HepG2 (cell line): ENCODE data around the gene AFF1. TPM values are rescaled to one million over a fixed set of nuclear protein-coding genes. Genes with fewer than 3 reads are reported as not detected.

Experiments
- NCOR1 ChIP-seq: fragments of 200-600 bp; sonication (generic); IDR thresholded peaks from 2 replicates; pipeline ENCODE4 v1.7.0; 2017; ENCODE audit warnings: antibody characterized with exemption, low read length, borderline replicate concordance
- POLR2AphosphoS5 ChIP-seq: IDR thresholded peaks from 2 replicates; pipeline ENCODE4 v1.6.1; 2012; ENCODE audit warnings: low read depth, low read length
- SIN3A ChIP-seq: IDR thresholded peaks from 2 replicates; pipeline ENCODE4 v1.6.1; 2011; ENCODE audit warnings: low read depth, mild to moderate bottlenecking, control low read depth, low read length, borderline replicate concordance
- SOX13 ChIP-seq, 3 experiments: fragments of 450-650 bp in 1 of 3; sonication (generic) in 1 of 3; formaldehyde crosslinking in 1 of 3; IDR thresholded peaks in 2 of 3; conservative IDR thresholded peaks in 1 of 3; 2 replicates each; pipeline versions ENCODE4 v1.5.0 to v1.6.1; 2016 to 2020; ENCODE audit warnings: antibody characterized with exemption in 1 of 3, mild to moderate bottlenecking in 1 of 3, missing compliant biosample characterization in 1 of 3, missing genetic modification reagents in 1 of 3, moderate library complexity in 1 of 3
- ZNF3 ChIP-seq: IDR thresholded peaks from 2 replicates; pipeline ENCODE4 v1.7.0; 2017; ENCODE audit warnings: inconsistent platforms
- ZNF549 ChIP-seq: sonication (generic); formaldehyde crosslinking; IDR thresholded peaks from 2 replicates; pipeline ENCODE4 v1.5.0; 2020; ENCODE audit warnings: missing genetic modification reagents
- ZNF567 ChIP-seq: sonication (generic); formaldehyde crosslinking; IDR thresholded peaks from 2 replicates; pipeline ENCODE4 v1.8.1; 2023; ENCODE audit warnings: mild to moderate bottlenecking, missing genetic modification reagents, borderline replicate concordance
- ZNF598 ChIP-seq: sonication (generic); formaldehyde crosslinking; IDR thresholded peaks from 2 replicates; pipeline ENCODE4 v1.5.1; 2020; ENCODE audit warnings: mild to moderate bottlenecking, missing genetic modification reagents, borderline replicate concordance
- polyA plus RNA-seq, 8 experiments: library from polyadenylated mRNA; depleted of rRNA in 3 of 8; stranded (reverse) in 7 of 8; unstranded in 1 of 8; fragments of >200 nt; fragmentation: Illumina TruSeq in 4 of 8; extraction: Trizol in 4 of 8; gene quantifications; 2 replicates each; pipeline versions ENCODE4 v1.2.1 to v1.2.3, GENCODE V29; 2011 to 2016; ENCODE audit warnings: low read depth in 4 of 8, missing spikeins in 1 of 8, mixed read lengths in 1 of 8; ENCODE audit not compliant: insufficient read depth in 1 of 8
- total RNA-seq, 5 experiments: library from RNA; depleted of rRNA; stranded (reverse); fragments of >200 nt; fragmentation: Illumina TruSeq; extraction: Trizol; gene quantifications; 2 replicates each; pipeline ENCODE4 v1.2.3, GENCODE V29; 2016; ENCODE audit warnings: low read depth in 1 of 5
- TF ChIP-seq, protein P1 (sequence below): sonication (generic); formaldehyde crosslinking; IDR thresholded peaks from 2 replicates; pipeline ENCODE4 v1.5.1; 2020; ENCODE audit warnings: missing genetic modification reagents, mild to moderate bottlenecking, borderline replicate concordance
- TF ChIP-seq, protein P2 (sequence below): sonication (generic); formaldehyde crosslinking; conservative IDR thresholded peaks from 2 replicates; pipeline ENCODE4 v1.4.0; 2020; ENCODE audit warnings: missing genetic modification reagents
- TF ChIP-seq, protein P3 (sequence below), 2 experiments: fragments of 450-650 bp in 1 of 2; sonication (generic) in 1 of 2; formaldehyde crosslinking in 1 of 2; IDR thresholded peaks; 2 replicates each; pipeline versions ENCODE4 v1.6.1 to v1.8.0; 2016 to 2022; ENCODE audit warnings: antibody characterized with exemption in 1 of 2, mild to moderate bottlenecking in 1 of 2, missing genetic modification reagents in 1 of 2

The AFF1 gene
- total and polyA plus RNA-seq, 2 of the 13 experiments (the other 11 are each of a cell fraction or from before 2014, with no cell fraction given) = 15.5 to 15.9 TPM

DNA sequence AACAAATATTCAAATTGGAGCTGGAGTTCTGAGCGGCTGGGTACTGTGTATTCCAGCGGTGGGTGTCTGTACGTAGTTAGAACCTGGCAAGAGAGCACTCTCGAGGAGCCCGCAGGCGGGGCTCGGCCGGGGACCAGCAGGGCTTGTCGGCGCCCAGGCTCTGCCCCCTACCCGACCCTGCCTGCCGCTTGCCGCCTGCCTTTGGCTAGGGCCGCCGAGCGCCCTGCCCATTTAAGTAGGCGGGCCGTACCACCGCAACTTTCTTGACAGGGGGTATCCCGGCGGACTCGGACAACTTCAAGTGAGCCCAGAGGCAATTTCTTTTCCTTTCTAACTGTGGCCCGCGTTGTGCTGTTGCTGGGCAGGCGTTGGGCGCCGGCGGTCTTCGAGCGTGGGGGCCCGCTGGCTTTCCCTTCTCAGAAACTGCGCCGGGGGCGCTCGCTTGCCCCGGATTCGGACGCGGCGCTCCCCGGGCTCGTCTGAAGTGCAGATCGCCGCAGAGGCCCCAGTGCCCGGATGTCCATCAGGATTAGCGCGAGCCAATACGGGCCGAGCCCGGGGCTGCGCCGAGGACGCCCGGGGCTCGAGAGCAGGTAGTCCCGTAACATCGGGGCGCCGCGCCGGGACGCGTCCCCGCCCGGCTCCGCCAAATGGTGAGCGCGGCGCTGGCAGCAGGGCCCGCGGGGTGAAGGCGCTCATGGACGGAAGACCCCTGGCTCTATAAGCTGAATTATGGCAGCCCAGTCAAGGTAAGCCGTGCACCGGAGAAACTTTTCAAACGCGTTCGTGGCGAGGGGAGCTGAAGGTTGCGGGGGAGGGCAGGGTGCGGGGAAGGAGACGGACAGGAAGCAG, 72.1 kb downstream of the AFF1 start (continued):
- 0 out of 2 replicates have a peak, but pooled peaks have one; percentile 14 for TF ChIP-seq ZNF3 (CRISPR knock-in tag)
- TF ChIP-seq ZNF549 (CRISPR knock-in tag) = no peak
- TF ChIP-seq ZNF598 = peak; percentile 93; the same call in 1 of the 2 replicates
- no peak; the same call in 1 of the 2 replicates for TF ChIP-seq ZNF567
- TF ChIP-seq, protein P1, sequence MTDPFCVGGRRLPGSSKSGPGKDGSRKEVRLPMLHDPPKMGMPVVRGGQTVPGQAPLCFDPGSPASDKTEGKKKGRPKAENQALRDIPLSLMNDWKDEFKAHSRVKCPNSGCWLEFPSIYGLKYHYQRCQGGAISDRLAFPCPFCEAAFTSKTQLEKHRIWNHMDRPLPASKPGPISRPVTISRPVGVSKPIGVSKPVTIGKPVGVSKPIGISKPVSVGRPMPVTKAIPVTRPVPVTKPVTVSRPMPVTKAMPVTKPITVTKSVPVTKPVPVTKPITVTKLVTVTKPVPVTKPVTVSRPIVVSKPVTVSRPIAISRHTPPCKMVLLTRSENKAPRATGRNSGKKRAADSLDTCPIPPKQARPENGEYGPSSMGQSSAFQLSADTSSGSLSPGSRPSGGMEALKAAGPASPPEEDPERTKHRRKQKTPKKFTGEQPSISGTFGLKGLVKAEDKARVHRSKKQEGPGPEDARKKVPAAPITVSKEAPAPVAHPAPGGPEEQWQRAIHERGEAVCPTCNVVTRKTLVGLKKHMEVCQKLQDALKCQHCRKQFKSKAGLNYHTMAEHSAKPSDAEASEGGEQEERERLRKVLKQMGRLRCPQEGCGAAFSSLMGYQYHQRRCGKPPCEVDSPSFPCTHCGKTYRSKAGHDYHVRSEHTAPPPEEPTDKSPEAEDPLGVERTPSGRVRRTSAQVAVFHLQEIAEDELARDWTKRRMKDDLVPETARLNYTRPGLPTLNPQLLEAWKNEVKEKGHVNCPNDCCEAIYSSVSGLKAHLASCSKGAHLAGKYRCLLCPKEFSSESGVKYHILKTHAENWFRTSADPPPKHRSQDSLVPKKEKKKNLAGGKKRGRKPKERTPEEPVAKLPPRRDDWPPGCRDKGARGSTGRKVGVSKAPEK (CRISPR knock-in tag) = no peak
- TF ChIP-seq NCOR1 = peak; percentile 59; the same call in 1 of the 2 replicates
- TF ChIP-seq, protein P2, sequence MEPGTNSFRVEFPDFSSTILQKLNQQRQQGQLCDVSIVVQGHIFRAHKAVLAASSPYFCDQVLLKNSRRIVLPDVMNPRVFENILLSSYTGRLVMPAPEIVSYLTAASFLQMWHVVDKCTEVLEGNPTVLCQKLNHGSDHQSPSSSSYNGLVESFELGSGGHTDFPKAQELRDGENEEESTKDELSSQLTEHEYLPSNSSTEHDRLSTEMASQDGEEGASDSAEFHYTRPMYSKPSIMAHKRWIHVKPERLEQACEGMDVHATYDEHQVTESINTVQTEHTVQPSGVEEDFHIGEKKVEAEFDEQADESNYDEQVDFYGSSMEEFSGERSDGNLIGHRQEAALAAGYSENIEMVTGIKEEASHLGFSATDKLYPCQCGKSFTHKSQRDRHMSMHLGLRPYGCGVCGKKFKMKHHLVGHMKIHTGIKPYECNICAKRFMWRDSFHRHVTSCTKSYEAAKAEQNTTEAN (CRISPR knock-in tag) = peak; percentile 55; the same call in 1 of the 2 replicates
- no peak; the same call in 1 of the 2 replicates for TF ChIP-seq SIN3A
- TF ChIP-seq, protein P3, sequence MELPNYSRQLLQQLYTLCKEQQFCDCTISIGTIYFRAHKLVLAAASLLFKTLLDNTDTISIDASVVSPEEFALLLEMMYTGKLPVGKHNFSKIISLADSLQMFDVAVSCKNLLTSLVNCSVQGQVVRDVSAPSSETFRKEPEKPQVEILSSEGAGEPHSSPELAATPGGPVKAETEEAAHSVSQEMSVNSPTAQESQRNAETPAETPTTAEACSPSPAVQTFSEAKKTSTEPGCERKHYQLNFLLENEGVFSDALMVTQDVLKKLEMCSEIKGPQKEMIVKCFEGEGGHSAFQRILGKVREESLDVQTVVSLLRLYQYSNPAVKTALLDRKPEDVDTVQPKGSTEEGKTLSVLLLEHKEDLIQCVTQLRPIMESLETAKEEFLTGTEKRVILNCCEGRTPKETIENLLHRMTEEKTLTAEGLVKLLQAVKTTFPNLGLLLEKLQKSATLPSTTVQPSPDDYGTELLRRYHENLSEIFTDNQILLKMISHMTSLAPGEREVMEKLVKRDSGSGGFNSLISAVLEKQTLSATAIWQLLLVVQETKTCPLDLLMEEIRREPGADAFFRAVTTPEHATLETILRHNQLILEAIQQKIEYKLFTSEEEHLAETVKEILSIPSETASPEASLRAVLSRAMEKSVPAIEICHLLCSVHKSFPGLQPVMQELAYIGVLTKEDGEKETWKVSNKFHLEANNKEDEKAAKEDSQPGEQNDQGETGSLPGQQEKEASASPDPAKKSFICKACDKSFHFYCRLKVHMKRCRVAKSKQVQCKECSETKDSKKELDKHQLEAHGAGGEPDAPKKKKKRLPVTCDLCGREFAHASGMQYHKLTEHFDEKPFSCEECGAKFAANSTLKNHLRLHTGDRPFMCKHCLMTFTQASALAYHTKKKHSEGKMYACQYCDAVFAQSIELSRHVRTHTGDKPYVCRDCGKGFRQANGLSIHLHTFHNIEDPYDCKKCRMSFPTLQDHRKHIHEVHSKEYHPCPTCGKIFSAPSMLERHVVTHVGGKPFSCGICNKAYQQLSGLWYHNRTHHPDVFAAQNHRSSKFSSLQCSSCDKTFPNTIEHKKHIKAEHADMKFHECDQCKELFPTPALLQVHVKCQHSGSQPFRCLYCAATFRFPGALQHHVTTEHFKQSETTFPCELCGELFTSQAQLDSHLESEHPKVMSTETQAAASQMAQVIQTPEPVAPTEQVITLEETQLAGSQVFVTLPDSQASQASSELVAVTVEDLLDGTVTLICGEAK (IDR thresholded peaks at IDR 0.05) = no peak
- TF ChIP-seq, protein P3 (CRISPR knock-in tag; IDR thresholded peaks at IDR 0.05) = peak; percentile 71; the same call in 1 of the 2 replicates
- no peak for TF ChIP-seq SOX13 (IDR thresholded peaks at IDR 0.05)
- TF ChIP-seq SOX13 (CRISPR knock-in tag; conservative IDR thresholded peaks at IDR 0.05 in 1 of 2, IDR thresholded peaks at IDR 0.05 in 1 of 2) = peak in 1 of 2 experiments; percentile 37; a peak in 1 of 4 replicates
- peak; percentile 98 for TF ChIP-seq POLR2AphosphoS5
